H1 (cell line): ENCODE results near the gene FOSL2. TPM values are rescaled to one million over a fixed set of nuclear protein-coding genes. Genes with fewer than 3 reads are reported as not detected.

Experiments
- CTCF ChIA-PET: fragments of 300-600 bp; sonication (Branson Sonifier 250); formaldehyde crosslinking; loops from one replicate; lab custom pipeline; 2021; ENCODE audit not compliant: partially characterized antibody; lab: Charles Lee
- POLR2A ChIA-PET: fragments of 300-600 bp; sonication (Branson Sonifier 250); formaldehyde crosslinking; loops from one replicate; lab custom pipeline; 2021; ENCODE audit warnings: inconsistent platforms; ENCODE audit not compliant: partially characterized antibody; lab: Charles Lee
- DNase-seq, 2 experiments: peaks; one replicate each; pipeline versions ENCODE4 v3.0.0 to v3.0.0-alpha.2; 2010 to 2022; ENCODE audit warnings: low spot score in 2 of 2, low read depth in 1 of 2, mixed read lengths in 1 of 2
- FAIRE-seq: peaks from 2 replicates; lab custom pipeline; 2011; peaks lifted over from hg19 to GRCh38; lab: Jason Lieb, UNC
- H2AFZ ChIP-seq: 2 replicates; pipeline ENCODE4 v1.8.1; 2012; ENCODE audit warnings: low read length, inconsistent platforms
- H2AK5ac ChIP-seq: 2 replicates; pipeline ENCODE4 v1.6.1; 2013; ENCODE audit warnings: low read depth, low read length
- H2BK120ac ChIP-seq: replicated peaks from 2 replicates; pipeline ENCODE3; 2013; ENCODE audit warnings: low read depth, low read length, inconsistent platforms
- H2BK12ac ChIP-seq: 2 replicates; pipeline ENCODE4 v1.6.1; 2013; ENCODE audit warnings: low read depth, low read length
- H2BK15ac ChIP-seq: 2 replicates; pipeline ENCODE4 v1.6.1; 2013; ENCODE audit warnings: low read length
- H2BK20ac ChIP-seq: 2 replicates; pipeline ENCODE4 v1.6.1; 2013; ENCODE audit warnings: low read length
- H2BK5ac ChIP-seq: 2 replicates; pipeline ENCODE4 v1.6.1; 2013; ENCODE audit warnings: low read depth, low read length
- H3K14ac ChIP-seq: 2 replicates; pipeline ENCODE4 v1.6.1; 2013; ENCODE audit warnings: inconsistent platforms; ENCODE audit not compliant: insufficient read length
- H3K18ac ChIP-seq: 2 replicates; pipeline ENCODE4 v1.6.1; 2013; ENCODE audit warnings: low read length; ENCODE audit errors: extremely low read depth
- H3K23ac ChIP-seq: 2 replicates; pipeline ENCODE4 v1.6.1; 2013; ENCODE audit warnings: inconsistent platforms; ENCODE audit not compliant: insufficient read length
- H3K23me2 ChIP-seq: 2 replicates; pipeline ENCODE4 v1.6.1; 2013; ENCODE audit warnings: low read depth, low read length
- H3K27ac ChIP-seq: 2 replicates; pipeline ENCODE4 v1.6.1; 2011; ENCODE audit warnings: low read depth, low read length, inconsistent platforms
- H3K27me3 ChIP-seq, 4 experiments: replicated peaks in 1 of 4; 1 replicate in 1 of 4; 2 replicates in 3 of 4; pipeline versions ENCODE4 v1.6.1 to v1.8.1; 2011 to 2013; ENCODE audit warnings: low read length in 3 of 4, mild to moderate bottlenecking in 3 of 4, inconsistent platforms in 2 of 4, mixed read lengths in 2 of 4, moderate library complexity in 1 of 4; ENCODE audit not compliant: control insufficient read depth in 3 of 4, insufficient read depth in 3 of 4; ENCODE audit errors: extremely low read depth in 1 of 4
- H3K36me3 ChIP-seq, 4 experiments: 2 replicates each; pipeline versions ENCODE4 v1.6.1 to v1.8.1; 2011 to 2013; ENCODE audit warnings: mild to moderate bottlenecking in 4 of 4, low read length in 3 of 4, moderate library complexity in 2 of 4, control low read depth in 1 of 4, inconsistent platforms in 1 of 4; ENCODE audit not compliant: insufficient read depth in 4 of 4, control insufficient read depth in 2 of 4
- H3K4ac ChIP-seq: replicated peaks from 2 replicates; pipeline ENCODE3; 2013; ENCODE audit warnings: low read length, low read depth, mixed read lengths, inconsistent platforms; ENCODE audit not compliant: insufficient read length
- H3K4me1 ChIP-seq, 4 experiments: replicated peaks in 1 of 4; 1 replicate in 1 of 4; 2 replicates in 3 of 4; pipeline versions ENCODE4 v1.6.1 to v1.8.1; 2011 to 2013; ENCODE audit warnings: low read length in 3 of 4, inconsistent platforms in 2 of 4, mixed read lengths in 1 of 4; ENCODE audit not compliant: insufficient read depth in 4 of 4, control insufficient read depth in 3 of 4
- H3K4me2 ChIP-seq, 2 experiments: 2 replicates each; pipeline versions ENCODE4 v1.6.1 to v1.8.1; 2011 to 2013; ENCODE audit warnings: low read depth in 2 of 2, low read length in 2 of 2, control low read depth in 1 of 2, inconsistent platforms in 1 of 2, mild to moderate bottlenecking in 1 of 2; ENCODE audit not compliant: insufficient read depth in 1 of 2
- H3K4me3 ChIP-seq, 4 experiments: fragments of 200-600, 300-600 bp in 1 of 4; sonication (generic), shearing (Covaris generic), sonication (Bioruptor Twin) in 1 of 4; 2 replicates each; pipeline versions ENCODE4 v1.5.1 to v1.8.1; 2011 to 2016; ENCODE audit warnings: low read length in 4 of 4, low read depth in 3 of 4, control low read depth in 2 of 4, inconsistent platforms in 2 of 4, mild to moderate bottlenecking in 2 of 4, mixed read lengths in 1 of 4, moderate library complexity in 1 of 4; ENCODE audit not compliant: insufficient read depth in 2 of 4; ENCODE audit errors: extremely low read depth in 1 of 4
- H3K56ac ChIP-seq: replicated peaks from 2 replicates; pipeline ENCODE3; 2013; ENCODE audit warnings: low read depth, mild to moderate bottlenecking, mixed read lengths, low read length, inconsistent platforms; ENCODE audit not compliant: insufficient read length
- H3K79me1 ChIP-seq: 2 replicates; pipeline ENCODE4 v1.6.1; 2013; ENCODE audit warnings: low read depth, low read length, control low read depth
- H3K79me2 ChIP-seq, 2 experiments: 2 replicates each; pipeline versions ENCODE4 v1.6.1 to v1.8.1; 2012 to 2013; ENCODE audit warnings: low read length in 2 of 2, mild to moderate bottlenecking in 2 of 2, inconsistent platforms in 1 of 2; ENCODE audit not compliant: insufficient read depth in 2 of 2, control insufficient read depth in 1 of 2
- H3K9ac ChIP-seq, 4 experiments: replicated peaks in 1 of 4; 1 replicate in 1 of 4; 2 replicates in 3 of 4; pipeline versions ENCODE4 v1.6.1 to v1.8.1; 2011 to 2013; ENCODE audit warnings: low read depth in 3 of 4, low read length in 3 of 4, control low read depth in 2 of 4, mild to moderate bottlenecking in 2 of 4, moderate library complexity in 2 of 4, inconsistent platforms in 1 of 4; ENCODE audit errors: extremely low read depth in 1 of 4
- H3K9me3 ChIP-seq, 2 experiments: 2 replicates each; pipeline versions ENCODE4 v1.6.1 to v1.8.1; 2012 to 2013; ENCODE audit warnings: mild to moderate bottlenecking in 2 of 2, moderate library complexity in 2 of 2, control low read depth in 1 of 2, inconsistent platforms in 1 of 2, low read depth in 1 of 2, low read length in 1 of 2, mixed read lengths in 1 of 2; ENCODE audit not compliant: insufficient read depth in 2 of 2
- H4K20me1 ChIP-seq, 2 experiments: replicated peaks in 1 of 2; 2 replicates each; pipeline versions ENCODE3 to v1.8.1; 2011 to 2013; ENCODE audit warnings: inconsistent platforms in 2 of 2, low read length in 2 of 2, mild to moderate bottlenecking in 1 of 2; ENCODE audit not compliant: insufficient read depth in 2 of 2, control insufficient read depth in 1 of 2
- H4K5ac ChIP-seq: 2 replicates; pipeline ENCODE4 v1.6.1; 2013; ENCODE audit warnings: low read length, low read depth, mixed read lengths, inconsistent platforms; ENCODE audit not compliant: insufficient read length
- H4K8ac ChIP-seq: 2 replicates; pipeline ENCODE4 v1.8.0; 2013; ENCODE audit warnings: mild to moderate bottlenecking, moderate library complexity, low read length, inconsistent platforms; ENCODE audit not compliant: insufficient read depth; ENCODE audit errors: extremely low read depth
- H4K91ac ChIP-seq: replicated peaks from 2 replicates; pipeline ENCODE3; 2013; ENCODE audit warnings: low read length, mixed read lengths, inconsistent platforms; ENCODE audit not compliant: insufficient read length
- CHD2 ChIP-seq: IDR thresholded peaks from 2 replicates; pipeline ENCODE4 v1.6.1; 2012; ENCODE audit warnings: low read length, improper control_type of control experiment
- JUND ChIP-seq: IDR thresholded peaks from 2 replicates; pipeline ENCODE4 v1.6.1; 2011; ENCODE audit warnings: mild to moderate bottlenecking, improper control_type of control experiment, low read length
- POLR2A ChIP-seq, 2 experiments: IDR thresholded peaks; 1 replicate in 1 of 2; 2 replicates in 1 of 2; pipeline ENCODE4 v1.6.1; 2011; ENCODE audit warnings: low read depth in 2 of 2, low read length in 2 of 2, mild to moderate bottlenecking in 2 of 2; ENCODE audit errors: control extremely low read depth in 1 of 2
- RAD21 ChIP-seq, 2 experiments: IDR thresholded peaks in 1 of 2; conservative IDR thresholded peaks in 1 of 2; 2 replicates each; pipeline ENCODE4 v1.6.1; 2011; ENCODE audit warnings: low read depth in 2 of 2, low read length in 2 of 2, improper control_type of control experiment in 1 of 2, inconsistent platforms in 1 of 2, mild to moderate bottlenecking in 1 of 2, moderate library complexity in 1 of 2
- RNF2 ChIP-seq: fragments of 200-900, 300-1000 bp; sonication (generic); IDR thresholded peaks from 2 replicates; pipeline ENCODE4 v1.7.1; 2016; ENCODE audit warnings: borderline replicate concordance, low read depth, mild to moderate bottlenecking, antibody characterized with exemption, low read length; ENCODE audit not compliant: poor library complexity, severe bottlenecking; ENCODE audit errors: missing control alignments
- WGBS, 2 experiments: shearing (Covaris generic) in 1 of 2; methylation state at CpG; one replicate each; pipeline versions ENCODE4 v1.1.6 to v1.1.7; 2013 to 2015; ENCODE audit warnings: low lambda C conversion rate in 2 of 2, mixed read lengths in 2 of 2, inconsistent platforms in 1 of 2, low coverage in 1 of 2, missing lambda C conversion rate in 1 of 2; ENCODE audit not compliant: insufficient replicate concordance in 2 of 2, insufficient coverage in 1 of 2, insufficient read length in 1 of 2; ENCODE audit errors: extremely low coverage in 1 of 2, missing lambda C conversion rate in 1 of 2; 5-methylcytosine and 5-hydroxymethylcytosine counted together
- polyA plus RNA-seq, 7 experiments: library from polyadenylated mRNA; depleted of rRNA in 3 of 7; stranded (reverse) in 5 of 7; unstranded in 2 of 7; fragments of >200 nt in 5 of 7; fragments of 200-250 nt in 2 of 7; gene quantifications; 1 replicate in 5 of 7; 2 replicates in 1 of 7; 4 replicates in 1 of 7; pipeline versions ENCODE4 v1.2.1 to v1.2.3, GENCODE V29; 2011 to 2013; ENCODE audit warnings: missing spikeins in 2 of 7, mixed read lengths in 2 of 7
- total RNA-seq: library from RNA; stranded (reverse); fragmentation: NEBNext Ultra II Directional; extraction: Animal tissue kit (Norgen Biotek cat#: 25700); gene quantifications from 2 replicates; pipeline ENCODE4 v1.2.1, GENCODE V29; 2021

FOSL2 gene
- total and polyA plus RNA-seq, 2 of the 8 experiments (the other 6 are each of a cell fraction or from before 2014, with no cell fraction given): 1.5 to 4.5 TPM

DNA sequence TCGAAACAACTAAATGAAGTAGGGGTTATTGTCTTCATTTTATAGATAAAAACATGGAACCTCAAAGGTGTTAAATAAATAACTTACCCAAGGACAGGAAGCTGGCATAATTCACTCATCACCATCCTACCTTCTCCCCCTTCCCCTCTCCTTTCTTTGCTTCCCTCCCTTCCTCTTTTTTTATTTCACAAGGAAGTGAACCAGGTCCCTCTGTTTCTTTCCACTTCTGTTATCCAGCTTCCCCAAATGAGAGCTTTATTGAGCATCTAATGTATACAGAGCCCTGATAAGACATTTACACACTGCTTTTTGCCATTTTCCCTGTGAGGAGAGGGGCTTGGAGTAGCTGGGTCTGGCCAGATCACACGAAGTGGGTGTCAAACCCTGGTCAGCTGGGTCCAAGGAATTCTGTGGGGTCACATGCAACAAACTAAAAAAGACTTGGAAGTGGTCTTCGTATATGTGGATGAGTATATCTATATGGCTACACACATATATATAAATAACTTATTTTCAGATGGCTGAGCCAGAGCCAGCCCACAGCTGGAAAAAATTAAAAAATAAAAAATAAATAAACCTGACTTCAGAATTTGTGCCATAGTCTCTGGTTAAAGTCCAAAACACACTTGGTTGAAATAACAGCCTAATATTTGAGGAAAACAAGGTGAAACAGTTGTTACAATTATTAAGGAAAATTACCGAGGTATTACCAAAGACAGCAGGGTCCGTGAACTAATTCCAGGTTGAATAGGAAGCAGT, 49.3 kb upstream of the FOSL2 start:
- CTCF ChIA-PET: interaction anchor here (1.1 kb wide), 1 partner anchor 15 kb away, joined by 3 read pairs; no protein-coding TSS in a partner anchor
- Histone ChIP-seq H3K79me1 (no peaks in the 10 kb centered on the region), H4K8ac (no peak overlapping the region), H2BK12ac (no peak overlapping the region), H3K4me3 (no peak overlapping the region), H2AFZ (no peak overlapping the region), H2BK20ac (no peak overlapping the region), H3K4me1 (peaks cover 3 to 7% (median 5%) of the 10 kb centered on the region in 4 experiments; a peak in 6 of 7 replicates), H3K79me2 (no peaks in the 10 kb centered on the region), H3K9ac (no peak overlapping the region), H2BK15ac (no peak overlapping the region), H3K36me3 (no peaks in the 10 kb centered on the region), H2AK5ac (no peak overlapping the region), H3K27ac (no peak overlapping the region), H4K20me1 (no peaks in the 10 kb centered on the region), H2BK5ac (no peak overlapping the region), H2BK120ac (no peak overlapping the region), H3K4me2 (no peak overlapping the region), H3K14ac (no peak overlapping the region), H4K5ac (no peak overlapping the region), H3K18ac (no peak overlapping the region), H3K56ac (no peak overlapping the region), H4K91ac (no peak overlapping the region), H3K4ac (no peak overlapping the region), H3K23me2 (no peaks in the 10 kb centered on the region), H3K27me3 (no peaks in the 10 kb centered on the region), H3K23ac (no peak overlapping the region), H3K9me3 (no peaks in the 10 kb centered on the region)
- no peak for FAIRE-seq
- POLR2A ChIA-PET: no interaction called here
- no peak for TF ChIP-seq CHD2
- TF ChIP-seq POLR2A (IDR thresholded peaks at IDR 0.05; ENCODE audit: control extremely low read depth in 1 of 2, low read depth in 2 of 2, low read length in 2 of 2): no peak
- TF ChIP-seq RAD21 (IDR thresholded peaks at IDR 0.05 in 1 of 2, conservative IDR thresholded peaks at IDR 0.05 in 1 of 2; ENCODE audit: low read depth in 2 of 2, low read length in 2 of 2): no peak
- TF ChIP-seq RNF2: no peak
- TF ChIP-seq JUND: no peak
- 92% methylated on average over 5 of the region's 5 CpGs; no CpG with 5 or more reads in 1 of the 2 experiments for WGBS, 2 experiments
- no peak for DNase-seq
